IMR-90 (cell line): ENCODE data around the gene VPS35L. TPM values are rescaled to one million over a fixed set of nuclear protein-coding genes. Genes with fewer than 3 reads are reported as not detected.

ENCODE experiments used
- ATAC-seq: fragments of 200-7000 bp; cut with Tn5 transposase; 2 replicates; pipeline ENCODE4 v1.9.1; 2020; ENCODE audit warnings: low read depth, mild to moderate bottlenecking, moderate library complexity
- BruUV-seq: library from RNA; stranded (reverse); fragments of 400-500 nt; replicated peaks from 2 replicates; lab custom pipeline; 2021; lab: Mats Ljungman, UMichigan
- CTCF ChIA-PET: fragments of 300-600 bp; formaldehyde crosslinking; extraction: SDS; loops from one replicate; lab custom pipeline; 2021; ENCODE audit warnings: antibody characterized with exemption; lab: Yijun Ruan, JAX
- POLR2A ChIA-PET: fragments of 300-600 bp; sonication (Branson Sonifier 250); formaldehyde crosslinking; loops from one replicate; lab custom pipeline; 2022; ENCODE audit warnings: antibody characterized with exemption; ENCODE audit not compliant: unreplicated experiment; lab: Charles Lee
- DNase-seq: peaks from one replicate; pipeline ENCODE4 v3.0.0; 2013
- H2AFZ ChIP-seq: replicated peaks from 2 replicates; pipeline ENCODE3; 2013; ENCODE audit warnings: low read length, mild to moderate bottlenecking; ENCODE audit not compliant: poor library complexity
- H2AK5ac ChIP-seq: 2 replicates; pipeline ENCODE4 v1.6.1; 2013; ENCODE audit warnings: low read depth, low read length, inconsistent platforms
- H2AK9ac ChIP-seq: replicated peaks from 2 replicates; pipeline ENCODE3; 2013; ENCODE audit warnings: mild to moderate bottlenecking, low read depth, low read length, moderate library complexity; ENCODE audit not compliant: poor library complexity
- H2BK120ac ChIP-seq: 2 replicates; pipeline ENCODE4 v1.6.1; 2013; ENCODE audit warnings: low read depth, low read length, inconsistent platforms
- H2BK15ac ChIP-seq: 3 replicates; pipeline ENCODE4 v1.6.1; 2013; ENCODE audit warnings: low read depth, low read length, inconsistent platforms
- H2BK20ac ChIP-seq: 2 replicates; pipeline ENCODE4 v1.6.1; 2013; ENCODE audit warnings: low read depth, mild to moderate bottlenecking, inconsistent platforms, low read length, moderate library complexity
- H2BK5ac ChIP-seq: 2 replicates; pipeline ENCODE4 v1.6.1; 2013; ENCODE audit warnings: mild to moderate bottlenecking, low read depth, low read length, inconsistent platforms; ENCODE audit not compliant: poor library complexity, severe bottlenecking
- H3K14ac ChIP-seq: replicated peaks from 2 replicates; pipeline ENCODE4 v1.6.1; 2013; ENCODE audit warnings: low read depth, low read length, inconsistent platforms
- H3K18ac ChIP-seq: 2 replicates; pipeline ENCODE4 v1.6.1; 2013; ENCODE audit warnings: low read depth, low read length, control low read depth
- H3K23ac ChIP-seq: 2 replicates; pipeline ENCODE4 v1.6.1; 2013; ENCODE audit warnings: low read depth, low read length, inconsistent platforms
- H3K27ac ChIP-seq: 2 replicates; pipeline ENCODE4 v1.5.1; 2013; ENCODE audit warnings: mild to moderate bottlenecking, control low read depth, low read length; ENCODE audit not compliant: insufficient read depth
- H3K27me3 ChIP-seq: 2 replicates; pipeline ENCODE4 v1.6.1; 2013; ENCODE audit warnings: low read length; ENCODE audit not compliant: control insufficient read depth, insufficient read depth
- H3K36me3 ChIP-seq: 2 replicates; pipeline ENCODE4 v1.6.1; 2013; ENCODE audit warnings: low read length, mixed read lengths; ENCODE audit not compliant: control insufficient read depth, insufficient read depth
- H3K4ac ChIP-seq: 2 replicates; pipeline ENCODE4 v1.6.1; 2013; ENCODE audit warnings: low read depth, low read length, inconsistent platforms
- H3K4me1 ChIP-seq: 2 replicates; pipeline ENCODE4 v1.6.1; 2013; ENCODE audit warnings: low read length, mixed read lengths; ENCODE audit not compliant: control insufficient read depth, insufficient read depth
- H3K4me2 ChIP-seq: 2 replicates; pipeline ENCODE4 v1.6.1; 2013; ENCODE audit warnings: low read depth, mild to moderate bottlenecking, control low read depth, low read length, moderate library complexity
- H3K4me3 ChIP-seq: 2 replicates; pipeline ENCODE4 v1.5.1; 2013; ENCODE audit warnings: low read depth, mild to moderate bottlenecking, control low read depth, low read length, moderate library complexity; ENCODE audit not compliant: insufficient read depth
- H3K56ac ChIP-seq: 2 replicates; pipeline ENCODE4 v1.6.1; 2013; ENCODE audit warnings: low read length, inconsistent platforms; ENCODE audit not compliant: insufficient read depth; ENCODE audit errors: extremely low read depth
- H3K79me1 ChIP-seq, 2 experiments: 2 replicates each; pipeline ENCODE4 v1.6.1; 2013; ENCODE audit warnings: low read length in 2 of 2, inconsistent platforms in 1 of 2, low read depth in 1 of 2
- H3K9ac ChIP-seq: 2 replicates; pipeline ENCODE4 v1.6.1; 2013; ENCODE audit warnings: low read depth, low read length, control low read depth
- H3K9me1 ChIP-seq: 2 replicates; pipeline ENCODE4 v1.6.1; 2013; ENCODE audit warnings: low read length, inconsistent platforms; ENCODE audit not compliant: insufficient read depth
- H3K9me3 ChIP-seq: 2 replicates; pipeline ENCODE4 v1.6.1; 2013; ENCODE audit warnings: low read length; ENCODE audit not compliant: control insufficient read depth, insufficient read depth
- H4K20me1 ChIP-seq: 2 replicates; pipeline ENCODE4 v1.6.1; 2013; ENCODE audit warnings: low read length, inconsistent platforms; ENCODE audit not compliant: insufficient read depth
- H4K5ac ChIP-seq: 2 replicates; pipeline ENCODE4 v1.6.1; 2013; ENCODE audit warnings: mild to moderate bottlenecking, low read depth, low read length, control low read depth
- H4K8ac ChIP-seq, 2 experiments: 2 replicates each; pipeline ENCODE4 v1.6.1; 2013; ENCODE audit warnings: low read depth in 2 of 2, low read length in 2 of 2, control low read depth in 1 of 2, inconsistent platforms in 1 of 2
- H4K91ac ChIP-seq: 2 replicates; pipeline ENCODE4 v1.6.1; 2013; ENCODE audit warnings: low read depth, low read length, inconsistent platforms; ENCODE audit not compliant: insufficient read depth
- BHLHE40 ChIP-seq: fragments of 150-350 bp; IDR thresholded peaks from 2 replicates; pipeline ENCODE4 v1.6.1; 2016; ENCODE audit warnings: mild to moderate bottlenecking, low read depth, low read length
- CHD1 ChIP-seq: IDR thresholded peaks from 2 replicates; pipeline ENCODE4 v1.6.1; 2012; ENCODE audit warnings: low read depth, low read length, improper control_type of control experiment
- FOS ChIP-seq: fragments of 150-350 bp; IDR thresholded peaks from 2 replicates; pipeline ENCODE4 v1.6.1; 2016; ENCODE audit warnings: low read depth, low read length
- POLR2A ChIP-seq: IDR thresholded peaks from 2 replicates; pipeline ENCODE4 v1.6.1; 2012; ENCODE audit warnings: mild to moderate bottlenecking, low read depth, low read length
- RCOR1 ChIP-seq: IDR thresholded peaks from 2 replicates; pipeline ENCODE4 v1.6.1; 2012; ENCODE audit warnings: mild to moderate bottlenecking, low read length, improper control_type of control experiment; ENCODE audit not compliant: insufficient replicate concordance
- RFX5 ChIP-seq: IDR thresholded peaks from 2 replicates; pipeline ENCODE4 v1.8.0; 2012; ENCODE audit warnings: low read depth, mild to moderate bottlenecking, low read length, moderate library complexity
- SMC3 ChIP-seq: fragments of 150-350 bp; IDR thresholded peaks from 2 replicates; pipeline ENCODE4 v1.6.1; 2016; ENCODE audit warnings: low read depth, mild to moderate bottlenecking, antibody characterized with exemption, low read length, moderate library complexity
- WGBS, 2 experiments: methylation state at CpG; one replicate each; pipeline versions ENCODE4 v1.1.5 to v1.1.7; 2013; ENCODE audit warnings: missing lambda C conversion rate in 2 of 2; ENCODE audit not compliant: insufficient read length in 1 of 2; ENCODE audit errors: extremely low coverage in 2 of 2; 5-methylcytosine and 5-hydroxymethylcytosine counted together
- dilution Hi-C: fragments of 300-500 bp; cut with HindIII; formaldehyde crosslinking; loops from one replicate; pipeline ENCODE4 v1.14.3; 2018; ENCODE audit warnings: low sequenced_read_pairs; ENCODE audit not compliant: unreplicated experiment
- in situ Hi-C: fragments of 300-500 bp; cut with MboI; formaldehyde crosslinking; loops from 3 replicates; pipeline ENCODE4 v1.14.3; 2019; ENCODE audit warnings: low sequenced_read_pairs, inconsistent platforms, mixed read lengths
- intact Hi-C: fragments of 100-400 bp; cut with micrococcal nuclease; formaldehyde crosslinking; loops from 2 replicates; pipeline ENCODE4 v1.10.0; 2022
- polyA plus RNA-seq, 3 experiments: library from polyadenylated mRNA; depleted of rRNA; stranded (reverse); fragments of >200 nt; gene quantifications; 2 replicates each; pipeline ENCODE4 v1.2.3, GENCODE V29; 2012; ENCODE audit warnings: low replicate concordance in 1 of 3
- total RNA-seq: library from RNA; depleted of rRNA; stranded (reverse); fragments of >200 nt; gene quantifications from 2 replicates; pipeline ENCODE4 v1.2.3, GENCODE V29; 2012
- TF ChIP-seq, protein P1 (sequence below): fragments of 150-350 bp; IDR thresholded peaks from 2 replicates; pipeline ENCODE4 v1.6.1; 2017; ENCODE audit warnings: mild to moderate bottlenecking, antibody characterized with exemption, low read length, low read depth

The VPS35L gene
- total and polyA plus RNA-seq, 2 of the 4 experiments (the other 2 are of a cell fraction) = 28.0 to 40.1 TPM

DNA sequence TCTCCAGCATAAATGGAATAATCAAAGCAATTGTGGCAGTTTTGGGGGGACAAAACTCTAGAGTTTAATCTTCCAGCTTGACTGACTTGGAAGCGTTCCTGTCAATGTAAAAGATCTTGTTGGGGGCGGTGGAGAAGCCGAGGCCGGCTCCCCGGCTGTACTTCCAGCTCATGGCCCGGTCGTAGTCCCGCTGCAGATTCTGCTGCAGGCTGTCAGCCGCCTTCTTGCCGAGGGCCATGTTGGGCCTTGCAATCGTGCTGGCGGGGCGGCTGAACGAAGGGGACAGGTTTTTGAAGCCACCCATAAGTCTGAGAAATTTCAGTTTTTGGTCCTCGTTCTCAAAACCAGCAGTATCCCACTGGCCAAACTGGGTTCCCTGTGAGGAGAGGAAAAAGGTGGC is 151.3 kb downstream of the VPS35L start:
- H3K27ac ChIP-seq = no peak overlapping the region
- no peaks in the 10 kb centered on the region for H3K9me3 ChIP-seq
- peaks cover 6% of the 10 kb centered on the region for H3K4me1 ChIP-seq
- no peak overlapping the region for H4K8ac ChIP-seq
- H2BK5ac ChIP-seq = no peak overlapping the region
- H3K36me3 ChIP-seq = peaks cover 60% of the 10 kb centered on the region
- 97% methylated on average over 5 of the region's 15 CpGs; no CpG with 5 or more reads in 1 of the 2 experiments for WGBS, 2 experiments
- H3K56ac ChIP-seq = no peak overlapping the region
- H2AFZ ChIP-seq = no peak overlapping the region
- intact Hi-C loops (no loop called here), dilution Hi-C loops (no loop called here), in situ Hi-C loops (loop anchor here (25.0 kb wide), 1 partner anchor 595 kb away; the partner anchor contains the start of gene ITPRIPL2)
- H3K9ac ChIP-seq = no peak overlapping the region
- no peak for TF ChIP-seq BHLHE40
- TF ChIP-seq, protein P1, sequence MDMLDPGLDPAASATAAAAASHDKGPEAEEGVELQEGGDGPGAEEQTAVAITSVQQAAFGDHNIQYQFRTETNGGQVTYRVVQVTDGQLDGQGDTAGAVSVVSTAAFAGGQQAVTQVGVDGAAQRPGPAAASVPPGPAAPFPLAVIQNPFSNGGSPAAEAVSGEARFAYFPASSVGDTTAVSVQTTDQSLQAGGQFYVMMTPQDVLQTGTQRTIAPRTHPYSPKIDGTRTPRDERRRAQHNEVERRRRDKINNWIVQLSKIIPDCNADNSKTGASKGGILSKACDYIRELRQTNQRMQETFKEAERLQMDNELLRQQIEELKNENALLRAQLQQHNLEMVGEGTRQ = no peak
- no peak for TF ChIP-seq POLR2A
- no peak for TF ChIP-seq RCOR1
- no peak for TF ChIP-seq SMC3
- no peak for TF ChIP-seq CHD1
- no peak for TF ChIP-seq RFX5
- TF ChIP-seq FOS = no peak
- H2AK9ac ChIP-seq = no peak overlapping the region
- no peak overlapping the region for H2BK120ac ChIP-seq
- no peak overlapping the region for H3K4ac ChIP-seq
- H3K27me3 ChIP-seq = no peaks in the 10 kb centered on the region
- no peak overlapping the region for H4K91ac ChIP-seq
- peaks cover 22 to 64% of the 10 kb centered on the region in 2 experiments; a peak in 3 of 4 replicates for H3K79me1 ChIP-seq
- no peak for DNase-seq
- H2AK5ac ChIP-seq = no peak overlapping the region
- peaks cover under 1% of the 10 kb centered on the region; the same call in 1 of the 2 replicates for H4K20me1 ChIP-seq
- H2BK15ac ChIP-seq = no peak overlapping the region
- H3K4me2 ChIP-seq = no peak overlapping the region
- CTCF ChIA-PET = no interaction called here
- H3K18ac ChIP-seq = no peak overlapping the region
- no peak overlapping the region for H2BK20ac ChIP-seq
- TSS peak; percentile 17 for BruUV-seq
- no peak overlapping the region for H3K14ac ChIP-seq
- no peak overlapping the region for H3K4me3 ChIP-seq
- no peak for ATAC-seq
- H4K5ac ChIP-seq = no peak overlapping the region
- H3K9me1 ChIP-seq = peaks cover 8% of the 10 kb centered on the region
- POLR2A ChIA-PET = no interaction called here
- H3K23ac ChIP-seq = no peak overlapping the region
